Placental pericyte (primary cell): ENCODE results near the gene SCUBE2. TPM values are rescaled to one million over a fixed set of nuclear protein-coding genes. Genes with fewer than 3 reads are reported as not detected.

Experiments used
- small RNA-seq: library from RNA; depleted of rRNA; stranded (forward); fragments of <200 nt; gene quantifications from one replicate; pipeline ENCODE3, GENCODE V24; 2012; ENCODE audit warnings: low replicate concordance
- total RNA-seq: library from RNA; depleted of rRNA; stranded (reverse); fragments of >200 nt; gene quantifications from 2 replicates; pipeline ENCODE4 v1.2.3, GENCODE V29; 2012

The SCUBE2 gene
- 0.86 and 2.6 TPM in 2 replicates for total RNA-seq

GRCh38 chr11:9091044-9091922 lies at the start of gene SCUBE2:
SCUBE2 (minus strand) TSS chr11:9091599; CDS start chr11:9091528, 71 bp downstream.

GRCh38 chr11:9003573-9004182 lies 87.7 kb downstream of the SCUBE2 start, which contains the start of gene NRIP3:
NRIP3 (minus strand) TSS chr11:9004001; CDS start chr11:9003935, 66 bp downstream.

Small RNA genes within 50 kb of the gene (small RNA-seq; reads per million reads assigned to genes)
- not detected for gene MIR5691

Other genes starting within 250 kb of the SCUBE2 start
- gene AKIP1, start 180.4 kb downstream of the SCUBE2 start, total RNA-seq: 28.7 and 54.8 TPM in 2 replicates
- gene C11orf16, start 158.7 kb downstream of the SCUBE2 start, total RNA-seq: not detected in 2 replicates
- gene ASCL3, start 148.6 kb downstream of the SCUBE2 start, total RNA-seq: not detected in 2 replicates
- 22.5 and 52.3 TPM in 2 replicates for gene TMEM9B, start 127.2 kb downstream of the SCUBE2 start, total RNA-seq
- gene NRIP3, start 87.6 kb downstream of the SCUBE2 start, total RNA-seq: 6.1 and 43.1 TPM in 2 replicates
- 131 and 167 TPM in 2 replicates for gene DENND5A, start 173.8 kb upstream of the SCUBE2 start, total RNA-seq
- gene TMEM41B, start 223.0 kb upstream of the SCUBE2 start, total RNA-seq: 66.1 and 142 TPM in 2 replicates